ENCODE measurements around the gene PIK3C3. TPM values are rescaled to one million over a fixed set of nuclear protein-coding genes. Genes with fewer than 3 reads are reported as not detected.

The PIK3C3 gene
- total and polyA plus RNA-seq, 2 donors from 2014 or later = 31.4 to 70.7 TPM

DNA sequence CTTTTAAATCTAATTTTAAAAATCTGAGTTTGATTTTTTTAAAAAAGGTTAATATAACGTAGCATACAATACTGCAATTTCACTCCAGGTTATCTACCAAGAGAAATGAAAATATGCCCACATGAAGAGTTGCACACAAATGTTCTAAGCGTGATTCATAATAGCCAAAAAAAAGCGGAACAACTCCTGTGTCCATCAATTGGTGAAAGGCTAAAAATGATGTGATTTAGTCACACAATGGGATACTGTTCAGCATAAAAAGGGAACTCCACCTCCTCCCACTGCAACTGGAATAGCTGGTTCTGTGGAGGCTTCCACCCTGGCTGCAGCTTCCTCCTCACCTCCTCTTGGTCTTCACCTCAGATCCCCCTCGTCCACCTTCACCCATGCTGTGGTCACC, 132.8 kb downstream of the PIK3C3 start:
- Histone ChIP-seq H3K9me3 (ENCODE audit: control insufficient read depth in 2 of 3, insufficient read depth in 1 of 3, low read length in 3 of 3) (no peaks in the 10 kb centered on the region), H3K4me3 (ENCODE audit: low read length in 3 of 3) (no peak overlapping the region), H3K27ac (ENCODE audit: low read depth in 2 of 2, low read length in 2 of 2) (no peak overlapping the region), H3K4me1 (ENCODE audit: control insufficient read depth in 2 of 3, insufficient read depth in 2 of 3, low read depth in 1 of 3, low read length in 3 of 3) (no peaks in the 10 kb centered on the region), H3K27me3 (ENCODE audit: control insufficient read depth, insufficient read depth, low read length) (no peaks in the 10 kb centered on the region), H3K9ac (ENCODE audit: low read length in 3 of 3) (no peak overlapping the region), H3K36me3 (ENCODE audit: control insufficient read depth in 2 of 3, insufficient read depth in 3 of 3, low read length in 3 of 3) (no peaks in the 10 kb centered on the region)
- DNase-seq = no peak
- no peak for FAIRE-seq
- intact Hi-C loops (cut with DNase I) = no loop called here
- TF ChIP-seq, protein P1, sequence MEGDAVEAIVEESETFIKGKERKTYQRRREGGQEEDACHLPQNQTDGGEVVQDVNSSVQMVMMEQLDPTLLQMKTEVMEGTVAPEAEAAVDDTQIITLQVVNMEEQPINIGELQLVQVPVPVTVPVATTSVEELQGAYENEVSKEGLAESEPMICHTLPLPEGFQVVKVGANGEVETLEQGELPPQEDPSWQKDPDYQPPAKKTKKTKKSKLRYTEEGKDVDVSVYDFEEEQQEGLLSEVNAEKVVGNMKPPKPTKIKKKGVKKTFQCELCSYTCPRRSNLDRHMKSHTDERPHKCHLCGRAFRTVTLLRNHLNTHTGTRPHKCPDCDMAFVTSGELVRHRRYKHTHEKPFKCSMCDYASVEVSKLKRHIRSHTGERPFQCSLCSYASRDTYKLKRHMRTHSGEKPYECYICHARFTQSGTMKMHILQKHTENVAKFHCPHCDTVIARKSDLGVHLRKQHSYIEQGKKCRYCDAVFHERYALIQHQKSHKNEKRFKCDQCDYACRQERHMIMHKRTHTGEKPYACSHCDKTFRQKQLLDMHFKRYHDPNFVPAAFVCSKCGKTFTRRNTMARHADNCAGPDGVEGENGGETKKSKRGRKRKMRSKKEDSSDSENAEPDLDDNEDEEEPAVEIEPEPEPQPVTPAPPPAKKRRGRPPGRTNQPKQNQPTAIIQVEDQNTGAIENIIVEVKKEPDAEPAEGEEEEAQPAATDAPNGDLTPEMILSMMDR (IDR thresholded peaks at IDR 0.05; ENCODE audit: borderline replicate concordance, extremely low read depth, insufficient read depth) = no peak

DNA sequence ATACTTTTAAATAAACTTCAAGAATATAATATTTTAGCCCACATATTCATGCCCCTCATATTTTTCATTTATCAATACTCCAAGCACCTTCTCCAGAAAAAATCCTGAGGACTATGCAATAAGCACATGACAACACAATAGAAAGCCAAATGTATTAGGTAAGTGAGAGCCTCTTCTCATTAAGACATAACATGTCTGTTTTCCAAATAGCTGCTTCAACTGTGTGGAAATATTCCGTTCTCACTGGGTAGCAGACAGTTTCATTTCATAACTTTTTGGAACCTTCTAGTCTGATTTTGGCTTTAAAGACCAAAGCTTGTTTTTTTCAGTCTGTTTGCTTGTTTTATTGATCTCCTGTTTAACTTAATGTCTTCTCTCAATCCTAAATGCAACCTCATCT, 137.8 kb downstream of the PIK3C3 start:
- intact Hi-C loops (cut with DNase I) = no loop called here
- H3K4me1 ChIP-seq (ENCODE audit: control insufficient read depth in 2 of 3, insufficient read depth in 2 of 3, low read depth in 1 of 3, low read length in 3 of 3) = no peaks in the 10 kb centered on the region
- DNase-seq (no peak), FAIRE-seq (no peak)
- H3K9ac ChIP-seq (ENCODE audit: low read length in 3 of 3) = no peak overlapping the region
- no peaks in the 10 kb centered on the region for H3K9me3 ChIP-seq (ENCODE audit: control insufficient read depth in 2 of 3, insufficient read depth in 1 of 3, low read length in 3 of 3)
- H3K27me3 ChIP-seq (ENCODE audit: control insufficient read depth, insufficient read depth, low read length) = no peaks in the 10 kb centered on the region
- no peak overlapping the region for H3K4me3 ChIP-seq (ENCODE audit: low read length in 3 of 3)
- TF ChIP-seq, protein P1 (IDR thresholded peaks at IDR 0.05; ENCODE audit: borderline replicate concordance, extremely low read depth, insufficient read depth) = no peak
- no peaks in the 10 kb centered on the region for H3K36me3 ChIP-seq (ENCODE audit: control insufficient read depth in 2 of 3, insufficient read depth in 3 of 3, low read length in 3 of 3)
- H3K27ac ChIP-seq (ENCODE audit: low read depth in 2 of 2, low read length in 2 of 2) = no peak overlapping the region

DNA sequence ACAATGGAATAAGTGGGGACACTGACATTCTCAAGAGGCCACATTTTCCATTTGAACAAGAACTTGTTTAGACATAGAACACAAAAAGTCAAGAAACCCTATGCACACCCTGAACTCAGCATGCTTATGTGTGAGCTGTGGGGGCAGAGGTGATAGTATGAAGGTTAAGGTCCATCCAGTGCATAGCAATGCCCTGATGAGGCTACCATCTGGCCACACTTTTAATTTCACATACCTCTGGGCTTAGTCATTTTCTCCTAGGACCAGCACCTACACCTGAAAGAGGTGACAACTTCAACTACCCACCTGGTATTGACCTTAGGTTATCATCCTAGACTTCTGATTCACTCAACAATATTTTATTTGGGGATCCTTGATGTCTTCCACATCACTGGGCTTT, 139.8 kb downstream of the PIK3C3 start:
- Histone ChIP-seq H3K27me3 (ENCODE audit: control insufficient read depth, insufficient read depth, low read length) (no peaks in the 10 kb centered on the region), H3K4me3 (ENCODE audit: low read length in 3 of 3) (no peak overlapping the region), H3K4me1 (ENCODE audit: control insufficient read depth in 2 of 3, insufficient read depth in 2 of 3, low read depth in 1 of 3, low read length in 3 of 3) (no peaks in the 10 kb centered on the region), H3K9ac (ENCODE audit: low read length in 3 of 3) (no peak overlapping the region), H3K27ac (ENCODE audit: low read depth in 2 of 2, low read length in 2 of 2) (no peak overlapping the region), H3K36me3 (ENCODE audit: control insufficient read depth in 2 of 3, insufficient read depth in 3 of 3, low read length in 3 of 3) (no peaks in the 10 kb centered on the region), H3K9me3 (ENCODE audit: control insufficient read depth in 2 of 3, insufficient read depth in 1 of 3, low read length in 3 of 3) (no peaks in the 10 kb centered on the region)
- TF ChIP-seq, protein P1 (IDR thresholded peaks at IDR 0.05; ENCODE audit: borderline replicate concordance, extremely low read depth, insufficient read depth) = no peak
- no peak for DNase-seq
- no peak for FAIRE-seq
- intact Hi-C loops (cut with DNase I) = no loop called here

DNA sequence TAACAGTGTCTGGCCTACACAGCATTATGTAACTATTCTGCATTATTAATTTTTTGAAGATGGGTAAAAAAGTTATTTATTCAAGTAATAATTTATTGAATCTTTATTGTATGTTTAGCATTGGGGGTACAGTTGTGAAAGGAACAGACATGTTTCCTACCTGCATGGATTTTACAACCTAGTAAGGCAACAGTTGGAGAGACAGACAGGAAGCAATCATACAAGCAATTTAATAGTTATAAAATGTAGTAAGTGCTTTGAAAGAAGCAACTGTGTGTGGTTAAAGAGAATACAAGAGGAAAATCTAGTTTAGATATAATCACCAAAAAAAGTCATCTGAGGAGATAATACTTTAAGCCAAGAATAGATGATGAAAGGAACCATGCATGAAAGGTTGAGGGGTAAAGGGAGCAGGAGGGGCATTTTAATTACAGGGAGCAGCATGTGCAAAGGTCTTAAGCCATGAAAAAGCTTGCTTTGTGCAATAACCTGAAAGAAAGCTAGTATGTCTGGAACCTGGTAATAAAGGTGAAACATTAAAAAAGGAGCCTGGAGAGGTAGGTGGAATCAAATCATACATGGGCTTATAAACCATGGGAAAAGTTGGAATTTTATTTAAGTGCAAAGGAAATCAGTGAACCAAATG, 140.8 kb downstream of the PIK3C3 start:
- H3K36me3 ChIP-seq (ENCODE audit: control insufficient read depth in 2 of 3, insufficient read depth in 3 of 3, low read length in 3 of 3) = no peaks in the 10 kb centered on the region
- H3K27me3 ChIP-seq (ENCODE audit: control insufficient read depth, insufficient read depth, low read length) = no peaks in the 10 kb centered on the region
- H3K4me3 ChIP-seq (ENCODE audit: low read length in 3 of 3) = no peak overlapping the region
- no peak for DNase-seq
- H3K4me1 ChIP-seq (ENCODE audit: control insufficient read depth in 2 of 3, insufficient read depth in 2 of 3, low read depth in 1 of 3, low read length in 3 of 3) = no peaks in the 10 kb centered on the region
- intact Hi-C loops (cut with DNase I) = no loop called here
- H3K9me3 ChIP-seq (ENCODE audit: control insufficient read depth in 2 of 3, insufficient read depth in 1 of 3, low read length in 3 of 3) = no peaks in the 10 kb centered on the region
- no peak for FAIRE-seq
- H3K27ac ChIP-seq (ENCODE audit: low read depth in 2 of 2, low read length in 2 of 2) = no peak overlapping the region
- no peak overlapping the region for H3K9ac ChIP-seq (ENCODE audit: low read length in 3 of 3)
- TF ChIP-seq, protein P1 (IDR thresholded peaks at IDR 0.05; ENCODE audit: borderline replicate concordance, extremely low read depth, insufficient read depth) = no peak
